ENCODE measurements around the gene SEPTIN2. TPM values are rescaled to one million over a fixed set of nuclear protein-coding genes. Genes with fewer than 3 reads are reported as not detected.

SEPTIN2 gene
- total and polyA plus RNA-seq, 4 donors: 218 to 394 (median 294) TPM

Other genes with a start within 250 kb of the SEPTIN2 start
- gene MTERF4, start 213.6 kb upstream of the SEPTIN2 start, total RNA-seq: 10 to 100 TPM; 24.4 to 36.4 TPM
- 10 to 100 TPM; 26.3 to 38.4 TPM for gene MTERF4, start 213.6 kb upstream of the SEPTIN2 start, polyA plus RNA-seq
- 1 to 10 TPM; 5.4 to 8.7 TPM for gene PASK, start 166.5 kb upstream of the SEPTIN2 start, total RNA-seq
- 1 to 10 TPM in 1 of 2 donors, under 1 TPM in 1; 0.63 to 1.2 TPM for gene PASK, start 166.5 kb upstream of the SEPTIN2 start, polyA plus RNA-seq
- 10 to 100 TPM; 41.1 to 46.1 TPM for gene PPP1R7, start 165.5 kb upstream of the SEPTIN2 start, total RNA-seq
- 10 to 100 TPM; 74.0 to 83.4 TPM for gene PPP1R7, start 165.5 kb upstream of the SEPTIN2 start, polyA plus RNA-seq
- 1 to 10 TPM; 1.2 to 5.4 TPM for gene ANO7, start 127.2 kb upstream of the SEPTIN2 start, total RNA-seq
- gene ANO7, start 127.2 kb upstream of the SEPTIN2 start, polyA plus RNA-seq: 1 to 10 TPM in 1 of 2 donors, not detected in 1; 2.9 TPM
- gene HDLBP, start 253 bp upstream of the SEPTIN2 start, total RNA-seq: 100 to 1,000 TPM; 415 to 476 TPM
- gene HDLBP, start 253 bp upstream of the SEPTIN2 start, polyA plus RNA-seq: 100 to 1,000 TPM; 220 to 221 TPM
- 10 to 100 TPM; 49.1 to 64.4 TPM for gene FARP2, start 40.4 kb downstream of the SEPTIN2 start, total RNA-seq
- gene FARP2, start 40.4 kb downstream of the SEPTIN2 start, polyA plus RNA-seq: 10 to 100 TPM; 16.4 to 48.2 TPM
- 100 to 1,000 TPM; 101 to 142 TPM for gene STK25, start 192.7 kb downstream of the SEPTIN2 start, total RNA-seq
- gene STK25, start 192.7 kb downstream of the SEPTIN2 start, polyA plus RNA-seq: 100 to 1,000 TPM in 1 of 2 donors, 10 to 100 TPM in 1; 85.1 to 261 TPM
- gene BOK, start 242.8 kb downstream of the SEPTIN2 start, total RNA-seq: 10 to 100 TPM in 1 of 2 donors, 1 to 10 TPM in 1; 6.3 to 11.6 TPM
- 1 to 10 TPM; 3.1 to 4.7 TPM for gene BOK, start 242.8 kb downstream of the SEPTIN2 start, polyA plus RNA-seq